GM23338 (cell line): ENCODE results near the gene ATG4B. TPM values are rescaled to one million over a fixed set of nuclear protein-coding genes. Genes with fewer than 3 reads are reported as not detected.

Experiments used
- ATAC-seq: fragments of 200-7000 bp; cut with Tn5 transposase; 3 replicates; pipeline ENCODE4 v1.9.1; 2020
- DNase-seq: peaks from one replicate; pipeline ENCODE4 v3.0.0-alpha.2; 2015; ENCODE audit warnings: low spot score
- H2AFZ ChIP-seq: fragments of 200-600 bp; sonication (generic); 2 replicates; pipeline ENCODE4 v1.8.0; 2016; ENCODE audit warnings: antibody characterized with exemption, mild to moderate bottlenecking, moderate library complexity
- H3F3A ChIP-seq: fragments of 200-600 bp; sonication (generic); replicated peaks from 2 replicates; pipeline ENCODE4 v1.8.0; 2017; ENCODE audit warnings: antibody characterized with exemption, mixed run types, low read depth
- H3K27ac ChIP-seq: fragments of 200-600 bp; sonication (generic); 2 replicates; pipeline ENCODE4 v1.6.1; 2016; ENCODE audit warnings: low read depth
- H3K27me3 ChIP-seq: fragments of 200-600 bp; sonication (generic); 2 replicates; pipeline ENCODE4 v1.8.0; 2016; ENCODE audit warnings: mild to moderate bottlenecking, mixed run types, moderate library complexity; ENCODE audit not compliant: insufficient read depth
- H3K36me3 ChIP-seq: fragments of 200-600 bp; sonication (generic); 2 replicates; pipeline ENCODE4 v1.8.0; 2016; ENCODE audit warnings: mild to moderate bottlenecking; ENCODE audit not compliant: insufficient read depth
- H3K4me1 ChIP-seq: fragments of 200-600 bp; sonication (generic); 2 replicates; pipeline ENCODE4 v1.8.0; 2016; ENCODE audit warnings: mild to moderate bottlenecking, moderate library complexity; ENCODE audit not compliant: insufficient read depth
- H3K4me2 ChIP-seq: fragments of 200-600 bp; sonication (generic); 2 replicates; pipeline ENCODE4 v1.7.1; 2017; ENCODE audit warnings: mixed run types
- H3K4me3 ChIP-seq: fragments of 200-600 bp; sonication (generic); 2 replicates; pipeline ENCODE4 v1.6.1; 2016; ENCODE audit warnings: mixed run types
- H3K79me2 ChIP-seq: fragments of 200-600 bp; sonication (generic); replicated peaks from 2 replicates; pipeline ENCODE4 v1.8.0; 2017; ENCODE audit warnings: mild to moderate bottlenecking; ENCODE audit not compliant: insufficient read depth
- H3K9me2 ChIP-seq: fragments of 200-600 bp; sonication (generic); 2 replicates; pipeline ENCODE4 v1.8.0; 2017; ENCODE audit not compliant: insufficient read depth
- H4K20me1 ChIP-seq: fragments of 200-600 bp; sonication (generic); replicated peaks from 2 replicates; pipeline ENCODE4 v1.8.0; 2017; ENCODE audit warnings: mild to moderate bottlenecking; ENCODE audit not compliant: insufficient read depth
- H3K27ac Mint-ChIP-seq: 2 replicates; pipeline ENCODE4 v1.8.0; 2020; ENCODE audit warnings: inconsistent platforms, mild to moderate bottlenecking, moderate library complexity, mixed read lengths
- H3K27me3 Mint-ChIP-seq: 3 replicates; pipeline ENCODE4 v1.8.0; 2022; ENCODE audit warnings: low read depth, mild to moderate bottlenecking, moderate library complexity, mixed read lengths, inconsistent platforms; ENCODE audit not compliant: insufficient read depth, poor library complexity
- H3K36me3 Mint-ChIP-seq: 3 replicates; pipeline ENCODE4 v1.8.0; 2021; ENCODE audit warnings: low read depth, mild to moderate bottlenecking, inconsistent platforms, moderate library complexity, mixed read lengths
- H3K4me1 Mint-ChIP-seq: 3 replicates; pipeline ENCODE4 v1.8.0; 2020; ENCODE audit warnings: mild to moderate bottlenecking, inconsistent platforms, mixed read lengths
- H3K4me3 Mint-ChIP-seq: 3 replicates; pipeline ENCODE4 v1.8.0; 2021; ENCODE audit warnings: moderate library complexity, mild to moderate bottlenecking, inconsistent platforms, mixed read lengths
- H3K9me3 Mint-ChIP-seq: 3 replicates; pipeline ENCODE4 v1.8.0; 2020; ENCODE audit warnings: moderate library complexity, mild to moderate bottlenecking, inconsistent platforms, mixed read lengths
- CREB1 ChIP-seq: fragments of 250-450 bp; sonication (Bioruptor Pico); IDR thresholded peaks from 2 replicates; pipeline ENCODE4 v1.5.0; 2020; ENCODE audit warnings: low read depth, mild to moderate bottlenecking, moderate library complexity
- EZH2 ChIP-seq: fragments of 200-600 bp; sonication (generic); IDR thresholded peaks from one replicate; pipeline ENCODE4 v1.8.0; 2017; ENCODE audit warnings: antibody characterized with exemption, mild to moderate bottlenecking, low read depth; ENCODE audit not compliant: unreplicated experiment
- JUNB ChIP-seq: IDR thresholded peaks from one replicate; pipeline ENCODE4 v1.6.1; 2016; ENCODE audit warnings: antibody characterized with exemption; ENCODE audit not compliant: unreplicated experiment
- NANOG ChIP-seq: IDR thresholded peaks from 2 replicates; pipeline ENCODE4 v1.6.1; 2016; ENCODE audit warnings: antibody characterized with exemption, borderline replicate concordance
- ZNF114 ChIP-seq: fragments of 250-450 bp; sonication (Bioruptor Pico); IDR thresholded peaks from 2 replicates; pipeline ENCODE4 v1.5.0; 2020; ENCODE audit warnings: mild to moderate bottlenecking, moderate library complexity
- ZNF331 ChIP-seq: fragments of 250-450 bp; sonication (Bioruptor Pico); IDR thresholded peaks from 2 replicates; pipeline ENCODE4 v1.5.0; 2020; ENCODE audit warnings: low read depth, mild to moderate bottlenecking, moderate library complexity
- polyA plus RNA-seq: library from polyadenylated mRNA; unstranded; fragments of >200 nt; fragmentation: Nextera tagmentation; extraction: Ambion mirVana; gene quantifications from 2 replicates; pipeline ENCODE4 v1.2.1, GENCODE V29; 2016
- total RNA-seq: library from RNA; depleted of rRNA; stranded (reverse); fragments of >200 nt; shearing (Covaris generic); gene quantifications from 2 replicates; pipeline ENCODE4 v1.2.3, GENCODE V29; 2014
- TF ChIP-seq, protein P1 (sequence below), 2 experiments: fragments of 200-600 bp in 1 of 2; sonication (generic) in 1 of 2; conservative IDR thresholded peaks; 2 replicates each; pipeline versions ENCODE4 v1.5.1 to v1.6.1; 2016 to 2017; ENCODE audit warnings: antibody characterized with exemption in 2 of 2, low read depth in 2 of 2, mild to moderate bottlenecking in 2 of 2, moderate library complexity in 1 of 2
- TF ChIP-seq, protein P2 (sequence below): IDR thresholded peaks from 2 replicates; pipeline ENCODE4 v1.6.1; 2016; ENCODE audit warnings: antibody characterized with exemption
- TF ChIP-seq, protein P3 (sequence below): fragments of 250-450 bp; sonication (Bioruptor Pico); IDR thresholded peaks from 2 replicates; pipeline ENCODE4 v1.5.0; 2020; ENCODE audit warnings: mild to moderate bottlenecking, moderate library complexity

The ATG4B gene
- total and polyA plus RNA-seq, 2 experiments from 2014 or later: 102 to 104 TPM

DNA sequence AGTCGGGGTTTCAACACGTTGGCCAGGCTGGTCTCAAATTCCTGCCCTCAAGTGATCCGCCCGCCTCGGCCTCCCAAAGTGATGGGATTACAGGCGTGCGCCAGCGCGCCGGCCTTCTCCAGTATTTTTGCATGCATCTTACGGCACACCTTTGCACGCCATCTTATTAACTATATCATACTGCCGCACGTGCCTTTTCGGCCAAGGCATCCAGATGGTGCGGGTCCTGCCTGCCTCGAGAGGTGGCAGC is 63.6 kb downstream of the ATG4B start:
- ATAC-seq (no peak), DNase-seq (no peak)
- Mint-ChIP-seq H3K27me3 (peaks cover 17% of the 10 kb centered on the region), H3K4me3 (peak overlapping the region; percentile 89), H3K27ac (peak overlapping the region; percentile 96), H3K36me3 (peaks cover 40% of the 10 kb centered on the region), H3K4me1 (peaks cover 13% of the 10 kb centered on the region), H3K9me3 (no peaks in the 10 kb centered on the region; the same call in 2 of the 3 replicates)
- Histone ChIP-seq H3K27me3 (no peaks in the 10 kb centered on the region), H3K9me2 (no peaks in the 10 kb centered on the region), H3K79me2 (peaks cover 26% of the 10 kb centered on the region), H4K20me1 (peaks cover 6% of the 10 kb centered on the region), H3F3A (no peaks in the 10 kb centered on the region), H3K4me1 (peaks cover 7% of the 10 kb centered on the region), H3K4me2 (peak overlapping the region; percentile 92), H3K27ac (peak overlapping the region; percentile 83), H3K36me3 (peaks cover 8% of the 10 kb centered on the region), H2AFZ (no peak overlapping the region), H3K4me3 (peak overlapping the region; percentile 79)
- TF ChIP-seq, protein P1, sequence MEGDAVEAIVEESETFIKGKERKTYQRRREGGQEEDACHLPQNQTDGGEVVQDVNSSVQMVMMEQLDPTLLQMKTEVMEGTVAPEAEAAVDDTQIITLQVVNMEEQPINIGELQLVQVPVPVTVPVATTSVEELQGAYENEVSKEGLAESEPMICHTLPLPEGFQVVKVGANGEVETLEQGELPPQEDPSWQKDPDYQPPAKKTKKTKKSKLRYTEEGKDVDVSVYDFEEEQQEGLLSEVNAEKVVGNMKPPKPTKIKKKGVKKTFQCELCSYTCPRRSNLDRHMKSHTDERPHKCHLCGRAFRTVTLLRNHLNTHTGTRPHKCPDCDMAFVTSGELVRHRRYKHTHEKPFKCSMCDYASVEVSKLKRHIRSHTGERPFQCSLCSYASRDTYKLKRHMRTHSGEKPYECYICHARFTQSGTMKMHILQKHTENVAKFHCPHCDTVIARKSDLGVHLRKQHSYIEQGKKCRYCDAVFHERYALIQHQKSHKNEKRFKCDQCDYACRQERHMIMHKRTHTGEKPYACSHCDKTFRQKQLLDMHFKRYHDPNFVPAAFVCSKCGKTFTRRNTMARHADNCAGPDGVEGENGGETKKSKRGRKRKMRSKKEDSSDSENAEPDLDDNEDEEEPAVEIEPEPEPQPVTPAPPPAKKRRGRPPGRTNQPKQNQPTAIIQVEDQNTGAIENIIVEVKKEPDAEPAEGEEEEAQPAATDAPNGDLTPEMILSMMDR (conservative IDR thresholded peaks at IDR 0.05; ENCODE audit: low read depth in 2 of 2): peak; percentile 35 to 55; a peak in 3 of 4 replicates
- no peak for TF ChIP-seq ZNF114 (CRISPR knock-in tag)

DNA sequence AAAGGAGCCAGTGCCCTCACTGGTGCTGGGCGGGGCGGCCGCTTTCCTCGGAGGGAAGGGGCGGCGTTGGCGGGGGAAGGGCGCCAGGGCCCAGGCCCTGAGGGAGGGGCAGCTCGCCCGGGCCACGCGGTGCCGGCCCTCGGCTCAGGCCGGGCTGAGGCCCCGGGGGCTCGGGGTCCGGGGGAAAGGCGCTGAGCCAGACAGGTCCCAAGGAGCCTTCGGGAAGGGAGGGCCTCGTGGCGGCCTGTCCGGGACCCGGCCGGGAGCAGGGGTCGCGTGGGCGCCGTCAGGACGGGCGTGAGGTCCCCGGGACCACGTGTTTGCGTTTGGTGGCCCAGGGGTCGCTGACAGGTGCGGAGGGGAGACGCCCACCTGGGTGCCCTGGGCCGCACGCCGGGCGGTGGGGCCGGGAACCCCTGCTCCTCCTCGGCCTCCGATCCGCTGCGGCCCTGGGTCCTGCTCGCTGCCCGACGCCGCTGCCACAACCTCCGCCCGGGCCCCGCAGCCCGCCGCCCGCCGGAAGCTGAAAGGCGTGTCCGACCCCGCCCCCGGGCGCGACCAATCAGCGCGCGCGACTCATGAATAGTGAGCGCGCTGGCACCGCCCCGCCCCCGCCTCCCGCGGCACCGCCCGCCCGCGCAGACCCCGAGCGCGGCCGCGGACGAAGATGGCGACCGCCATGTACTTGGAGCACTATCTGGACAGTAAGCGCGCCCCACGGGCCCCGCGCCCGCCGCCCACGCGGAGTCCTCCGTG is 64.1 kb downstream of the ATG4B start, which contains the start of gene ING5:
ING5 (plus strand) TSS at position 641 of the 756 bp plus-strand sequence; CDS start at position 668, 27 bp downstream.
- ATAC-seq (peak; percentile 78), DNase-seq (peak; percentile 97)
- peaks cover 28% of the 10 kb centered on the region for H3K79me2 ChIP-seq
- H4K20me1 ChIP-seq: peaks cover 3% of the 10 kb centered on the region
- Mint-ChIP-seq H3K4me1 (peaks cover 13% of the 10 kb centered on the region), H3K27ac (peak within 1 kb of the TSS; percentile 96), H3K9me3 (no peaks in the 10 kb centered on the region; the same call in 2 of the 3 replicates), H3K4me3 (peak within 1 kb of the TSS; percentile 89), H3K27me3 (peaks cover 17% of the 10 kb centered on the region), H3K36me3 (peaks cover 42% of the 10 kb centered on the region)
- H3K4me1 ChIP-seq: peaks cover 7% of the 10 kb centered on the region
- H3K4me2 ChIP-seq: peak within 1 kb of the TSS; percentile 92
- no peaks in the 10 kb centered on the region for H3K9me2 ChIP-seq
- H3K4me3 ChIP-seq: peak within 1 kb of the TSS; percentile 92
- no peaks in the 10 kb centered on the region for H3K27me3 ChIP-seq
- no peak within 1 kb of the TSS for H2AFZ ChIP-seq
- H3K27ac ChIP-seq: peak within 1 kb of the TSS; percentile 83
- H3F3A ChIP-seq: no peaks in the 10 kb centered on the region
- H3K36me3 ChIP-seq: peaks cover 13% of the 10 kb centered on the region
- TF ChIP-seq, protein P2, sequence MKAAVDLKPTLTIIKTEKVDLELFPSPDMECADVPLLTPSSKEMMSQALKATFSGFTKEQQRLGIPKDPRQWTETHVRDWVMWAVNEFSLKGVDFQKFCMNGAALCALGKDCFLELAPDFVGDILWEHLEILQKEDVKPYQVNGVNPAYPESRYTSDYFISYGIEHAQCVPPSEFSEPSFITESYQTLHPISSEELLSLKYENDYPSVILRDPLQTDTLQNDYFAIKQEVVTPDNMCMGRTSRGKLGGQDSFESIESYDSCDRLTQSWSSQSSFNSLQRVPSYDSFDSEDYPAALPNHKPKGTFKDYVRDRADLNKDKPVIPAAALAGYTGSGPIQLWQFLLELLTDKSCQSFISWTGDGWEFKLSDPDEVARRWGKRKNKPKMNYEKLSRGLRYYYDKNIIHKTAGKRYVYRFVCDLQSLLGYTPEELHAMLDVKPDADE: no peak; the same call in 1 of the 2 replicates
- no peak for TF ChIP-seq ZNF331 (CRISPR knock-in tag)
- TF ChIP-seq, protein P1 (conservative IDR thresholded peaks at IDR 0.05; ENCODE audit: low read depth in 2 of 2): no peak; a peak in 1 of 4 replicates
- no peak for TF ChIP-seq JUNB
- no peak for TF ChIP-seq NANOG
- TF ChIP-seq ZNF114 (CRISPR knock-in tag): no peak
- peak; percentile 54 for TF ChIP-seq CREB1 (CRISPR knock-in tag)
- no peak for TF ChIP-seq EZH2
- TF ChIP-seq, protein P3, sequence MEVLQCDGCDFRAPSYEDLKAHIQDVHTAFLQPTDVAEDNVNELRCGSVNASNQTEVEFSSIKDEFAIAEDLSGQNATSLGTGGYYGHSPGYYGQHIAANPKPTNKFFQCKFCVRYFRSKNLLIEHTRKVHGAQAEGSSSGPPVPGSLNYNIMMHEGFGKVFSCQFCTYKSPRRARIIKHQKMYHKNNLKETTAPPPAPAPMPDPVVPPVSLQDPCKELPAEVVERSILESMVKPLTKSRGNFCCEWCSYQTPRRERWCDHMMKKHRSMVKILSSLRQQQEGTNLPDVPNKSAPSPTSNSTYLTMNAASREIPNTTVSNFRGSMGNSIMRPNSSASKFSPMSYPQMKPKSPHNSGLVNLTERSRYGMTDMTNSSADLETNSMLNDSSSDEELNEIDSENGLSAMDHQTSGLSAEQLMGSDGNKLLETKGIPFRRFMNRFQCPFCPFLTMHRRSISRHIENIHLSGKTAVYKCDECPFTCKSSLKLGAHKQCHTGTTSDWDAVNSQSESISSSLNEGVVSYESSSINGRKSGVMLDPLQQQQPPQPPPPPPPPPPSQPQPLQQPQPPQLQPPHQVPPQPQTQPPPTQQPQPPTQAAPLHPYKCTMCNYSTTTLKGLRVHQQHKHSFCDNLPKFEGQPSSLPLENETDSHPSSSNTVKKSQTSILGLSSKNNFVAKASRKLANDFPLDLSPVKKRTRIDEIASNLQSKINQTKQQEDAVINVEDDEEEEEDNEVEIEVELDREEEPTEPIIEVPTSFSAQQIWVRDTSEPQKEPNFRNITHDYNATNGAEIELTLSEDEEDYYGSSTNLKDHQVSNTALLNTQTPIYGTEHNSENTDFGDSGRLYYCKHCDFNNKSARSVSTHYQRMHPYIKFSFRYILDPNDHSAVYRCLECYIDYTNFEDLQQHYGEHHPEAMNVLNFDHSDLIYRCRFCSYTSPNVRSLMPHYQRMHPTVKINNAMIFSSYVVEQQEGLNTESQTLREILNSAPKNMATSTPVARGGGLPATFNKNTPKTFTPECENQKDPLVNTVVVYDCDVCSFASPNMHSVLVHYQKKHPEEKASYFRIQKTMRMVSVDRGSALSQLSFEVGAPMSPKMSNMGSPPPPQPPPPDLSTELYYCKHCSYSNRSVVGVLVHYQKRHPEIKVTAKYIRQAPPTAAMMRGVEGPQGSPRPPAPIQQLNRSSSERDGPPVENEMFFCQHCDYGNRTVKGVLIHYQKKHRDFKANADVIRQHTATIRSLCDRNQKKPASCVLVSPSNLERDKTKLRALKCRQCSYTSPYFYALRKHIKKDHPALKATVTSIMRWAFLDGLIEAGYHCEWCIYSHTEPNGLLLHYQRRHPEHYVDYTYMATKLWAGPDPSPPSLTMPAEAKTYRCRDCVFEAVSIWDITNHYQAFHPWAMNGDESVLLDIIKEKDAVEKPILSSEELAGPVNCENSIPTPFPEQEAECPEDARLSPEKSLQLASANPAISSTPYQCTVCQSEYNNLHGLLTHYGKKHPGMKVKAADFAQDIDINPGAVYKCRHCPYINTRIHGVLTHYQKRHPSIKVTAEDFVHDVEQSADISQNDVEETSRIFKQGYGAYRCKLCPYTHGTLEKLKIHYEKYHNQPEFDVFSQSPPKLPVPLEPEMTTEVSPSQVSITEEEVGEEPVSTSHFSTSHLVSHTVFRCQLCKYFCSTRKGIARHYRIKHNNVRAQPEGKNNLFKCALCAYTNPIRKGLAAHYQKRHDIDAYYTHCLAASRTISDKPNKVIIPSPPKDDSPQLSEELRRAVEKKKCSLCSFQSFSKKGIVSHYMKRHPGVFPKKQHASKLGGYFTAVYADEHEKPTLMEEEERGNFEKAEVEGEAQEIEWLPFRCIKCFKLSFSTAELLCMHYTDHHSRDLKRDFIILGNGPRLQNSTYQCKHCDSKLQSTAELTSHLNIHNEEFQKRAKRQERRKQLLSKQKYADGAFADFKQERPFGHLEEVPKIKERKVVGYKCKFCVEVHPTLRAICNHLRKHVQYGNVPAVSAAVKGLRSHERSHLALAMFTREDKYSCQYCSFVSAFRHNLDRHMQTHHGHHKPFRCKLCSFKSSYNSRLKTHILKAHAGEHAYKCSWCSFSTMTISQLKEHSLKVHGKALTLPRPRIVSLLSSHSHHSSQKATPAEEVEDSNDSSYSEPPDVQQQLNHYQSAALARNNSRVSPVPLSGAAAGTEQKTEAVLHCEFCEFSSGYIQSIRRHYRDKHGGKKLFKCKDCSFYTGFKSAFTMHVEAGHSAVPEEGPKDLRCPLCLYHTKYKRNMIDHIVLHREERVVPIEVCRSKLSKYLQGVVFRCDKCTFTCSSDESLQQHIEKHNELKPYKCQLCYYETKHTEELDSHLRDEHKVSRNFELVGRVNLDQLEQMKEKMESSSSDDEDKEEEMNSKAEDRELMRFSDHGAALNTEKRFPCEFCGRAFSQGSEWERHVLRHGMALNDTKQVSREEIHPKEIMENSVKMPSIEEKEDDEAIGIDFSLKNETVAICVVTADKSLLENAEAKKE (CRISPR knock-in tag): no peak
